Left hindlimb (tissue), 1 donor: ENCODE measurements around the gene LDB2.

Source experiments
- DNase-seq: peaks from one replicate; pipeline ENCODE4 v3.0.0-alpha.2; 2018

The LDB2 gene

GRCh38 chr4:16838226-16838875, 60.1 kb downstream of the LDB2 start:
- DNase-seq, result no peak

- no peak for DNase-seq
Measured at GRCh38 chr4:16837475-16837874, 61.0 kb downstream of the LDB2 start.

GRCh38 chr4:16836324-16836723, 62.1 kb downstream of the LDB2 start:
- DNase-seq, result no peak

DNA sequence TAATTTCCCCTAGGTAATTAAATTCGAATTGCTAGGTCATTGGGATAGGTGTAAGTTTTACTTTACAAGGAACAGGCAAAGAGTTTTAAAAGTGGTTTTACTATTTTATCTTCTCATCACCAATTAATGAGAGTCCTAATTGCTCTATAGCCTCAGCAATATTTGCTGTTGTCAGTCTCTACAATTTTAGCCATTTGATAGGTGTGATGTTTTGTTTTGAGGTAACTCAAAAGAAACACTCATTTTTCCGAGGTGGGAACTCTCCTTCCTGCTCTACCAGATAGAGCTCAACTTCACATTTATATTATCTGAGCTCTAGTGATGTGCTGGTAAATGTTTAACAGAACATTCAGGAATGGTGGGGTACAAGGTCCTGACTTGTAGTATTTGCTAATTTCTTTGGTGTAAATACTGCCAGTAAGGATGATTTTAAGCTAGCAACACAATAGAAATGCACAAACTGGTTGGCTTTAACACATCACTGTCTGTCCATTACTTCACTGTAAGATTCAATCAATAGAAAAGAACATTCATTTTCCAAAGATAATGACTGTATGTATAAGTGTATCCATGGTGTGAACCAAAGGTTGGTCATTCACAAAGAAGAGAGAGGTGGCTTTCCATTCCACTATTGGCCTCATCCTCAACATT, 62.7 kb downstream of the LDB2 start:
- DNase-seq, result no peak

DNA sequence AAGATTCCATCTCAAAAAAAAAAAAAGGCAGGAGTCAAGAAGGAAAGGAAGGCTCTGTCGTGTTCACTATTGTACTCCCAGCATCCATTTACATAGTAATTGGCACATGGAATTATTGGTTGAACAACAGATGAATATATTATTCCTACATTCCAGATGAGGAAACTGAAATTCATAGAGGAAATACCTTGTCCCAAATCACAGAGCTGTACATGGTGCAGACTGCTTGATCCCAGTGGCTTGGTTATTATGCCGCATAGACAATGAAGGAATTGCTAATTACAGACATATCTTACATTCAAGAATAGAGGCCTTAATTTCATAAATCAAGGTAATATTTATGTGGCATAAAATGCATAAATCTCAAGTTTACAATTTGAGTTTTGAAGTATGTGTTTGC, 63.6 kb downstream of the LDB2 start:
- no peak for DNase-seq

GRCh38 chr4:16833722-16834121, 64.7 kb downstream of the LDB2 start:
- no peak for DNase-seq

- no peak for DNase-seq
Measured at GRCh38 chr4:16830081-16830480, 68.4 kb downstream of the LDB2 start.

GRCh38 chr4:16827794-16828724, 70.4 kb downstream of the LDB2 start:
- DNase-seq, result no peak

DNA sequence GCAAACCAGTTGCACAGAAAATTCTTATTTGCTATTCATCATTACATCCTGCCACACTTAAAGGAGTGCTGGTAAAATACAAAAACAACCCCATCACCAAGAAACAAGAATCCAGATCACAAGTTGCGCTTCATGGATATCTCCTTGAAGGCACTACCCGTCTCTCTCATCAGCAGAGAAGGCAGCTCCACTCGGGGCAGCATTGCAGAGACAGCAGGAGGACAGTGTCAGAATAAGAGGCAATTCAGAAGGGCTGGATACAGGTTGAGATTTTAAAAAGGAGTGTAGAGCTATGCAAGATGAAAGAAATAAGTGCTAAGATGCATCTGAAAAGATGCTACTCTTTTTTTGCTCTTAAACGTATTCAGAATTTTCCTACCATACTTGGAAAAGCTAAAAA, 71.4 kb downstream of the LDB2 start:
- no peak for DNase-seq

DNA sequence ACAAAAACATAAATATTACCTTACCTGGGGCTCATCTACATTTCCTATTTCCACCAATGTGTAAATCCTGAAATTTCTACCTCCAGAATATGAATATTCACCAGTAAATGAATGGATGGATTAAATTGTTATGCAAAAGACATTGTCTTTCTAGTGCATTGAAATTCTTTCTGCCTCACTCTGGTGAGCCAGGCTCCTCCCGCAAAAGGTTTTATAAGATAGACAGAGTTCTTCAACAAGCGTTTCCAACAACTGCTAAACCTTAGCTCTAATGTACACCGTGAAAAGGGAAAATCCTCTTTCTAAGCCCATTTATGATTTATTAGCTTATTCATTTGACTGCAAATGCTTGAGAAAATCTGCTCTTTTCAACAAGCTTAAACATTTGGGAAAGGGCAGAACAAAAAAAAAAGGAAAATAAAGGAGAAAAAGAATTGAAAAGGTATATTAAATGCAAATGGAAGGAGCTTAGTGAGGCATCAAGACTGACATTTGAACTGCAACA, 72.0 kb downstream of the LDB2 start:
- DNase-seq, result no peak

DNA sequence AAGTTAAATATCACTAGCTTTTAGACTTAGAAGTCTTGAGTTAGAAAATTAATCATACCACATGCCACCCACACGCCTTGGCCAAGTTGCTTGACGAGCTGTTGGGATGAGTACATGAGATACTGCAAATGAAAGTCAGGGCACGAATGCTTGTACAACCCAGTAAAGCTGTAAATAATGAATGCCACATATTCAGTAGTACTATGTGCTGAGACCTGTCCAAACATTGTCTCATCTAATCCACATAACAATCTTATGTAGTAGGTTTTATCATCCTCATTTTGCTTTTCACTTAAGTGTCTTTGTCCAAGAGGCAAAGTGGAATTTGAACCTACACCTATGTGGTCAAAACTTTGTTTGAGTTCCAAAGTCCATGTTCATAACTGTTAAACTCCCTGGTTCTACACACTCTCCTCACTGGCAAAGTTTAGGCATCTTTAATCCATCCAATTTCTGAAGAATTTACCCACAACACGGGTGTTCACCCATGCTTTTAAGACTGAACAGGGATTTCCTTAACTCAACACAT, 74.1 kb downstream of the LDB2 start:
- DNase-seq, result no peak

DNA sequence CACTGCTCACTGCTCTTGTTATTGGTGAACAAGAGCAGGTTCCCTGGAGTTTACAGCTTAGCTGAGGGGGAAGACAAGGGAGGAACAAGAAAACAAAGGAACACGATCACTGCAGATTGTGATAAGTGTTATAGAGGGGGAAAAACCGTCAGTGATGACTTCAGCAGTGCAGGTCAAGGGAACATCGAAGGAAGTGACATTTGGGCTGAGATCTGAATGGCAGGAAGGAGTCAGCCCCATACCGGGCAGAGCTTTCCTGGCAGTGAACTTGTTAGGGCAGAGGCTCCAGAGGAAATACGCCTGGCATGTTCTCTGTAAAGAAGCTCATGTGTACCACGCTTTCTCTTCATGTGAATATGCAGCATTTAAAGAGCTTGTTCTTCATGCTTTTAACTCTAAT, 78.1 kb downstream of the LDB2 start:
- DNase-seq, result no peak

DNA sequence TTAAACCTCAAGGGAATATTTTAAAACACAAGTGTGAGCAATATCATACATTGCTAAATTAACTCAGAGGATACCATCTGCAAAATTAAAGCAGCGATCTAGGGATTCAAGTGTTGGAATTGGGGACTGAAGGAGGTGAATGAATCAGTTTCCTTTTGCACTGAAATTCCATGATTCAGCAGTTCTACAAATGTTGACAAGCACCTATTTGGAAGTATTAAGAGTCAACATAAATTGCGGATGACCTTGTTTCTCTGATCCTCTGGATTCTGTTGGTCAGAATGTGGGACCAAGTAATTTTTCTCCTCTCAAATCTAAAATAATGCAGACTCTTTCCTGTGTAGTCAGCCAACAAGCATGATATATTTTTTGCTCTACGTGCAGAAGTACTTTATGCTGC, 78.8 kb downstream of the LDB2 start:
- no peak for DNase-seq

DNA sequence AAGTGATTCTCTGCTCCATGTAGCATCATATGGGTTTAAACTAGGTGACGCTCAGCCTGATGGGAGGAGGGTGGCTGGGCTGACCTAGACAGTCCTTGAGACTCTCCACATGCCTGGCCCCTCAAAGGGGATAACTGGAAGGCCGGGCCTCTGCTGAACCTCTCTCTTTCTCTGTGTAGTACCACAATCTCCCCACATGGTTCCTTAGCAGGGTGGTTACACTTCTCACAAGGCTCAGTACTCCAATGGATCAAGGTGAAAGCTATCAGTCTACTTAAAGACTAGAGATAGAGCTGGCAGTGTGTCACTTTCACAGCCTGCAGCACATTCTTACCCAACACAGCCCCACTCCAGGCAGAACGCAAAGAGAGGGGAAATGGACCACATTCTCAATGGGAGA, 80.4 kb downstream of the LDB2 start:
- no peak for DNase-seq

DNA sequence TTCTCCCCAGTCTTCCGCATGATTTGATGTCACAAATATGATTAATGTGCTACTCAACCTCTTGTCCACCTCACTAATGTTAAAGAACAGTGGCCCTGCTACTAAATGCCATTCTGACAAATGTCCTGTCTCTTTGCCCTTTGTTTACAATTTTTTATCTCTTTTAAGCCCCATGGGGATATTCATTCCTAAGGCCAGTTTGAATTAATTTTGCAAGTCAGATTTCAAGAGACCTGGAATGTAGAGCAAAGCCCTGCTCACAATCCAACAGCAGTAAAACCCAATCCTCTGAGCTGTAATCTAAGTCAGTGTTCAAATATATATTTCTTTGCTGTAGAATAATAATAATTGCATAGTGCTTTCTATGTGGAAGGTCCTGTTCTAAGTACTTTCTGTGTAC, 81.2 kb downstream of the LDB2 start:
- no peak for DNase-seq

GRCh38 chr4:16814361-16814760, 84.1 kb downstream of the LDB2 start:
- no peak for DNase-seq

DNA sequence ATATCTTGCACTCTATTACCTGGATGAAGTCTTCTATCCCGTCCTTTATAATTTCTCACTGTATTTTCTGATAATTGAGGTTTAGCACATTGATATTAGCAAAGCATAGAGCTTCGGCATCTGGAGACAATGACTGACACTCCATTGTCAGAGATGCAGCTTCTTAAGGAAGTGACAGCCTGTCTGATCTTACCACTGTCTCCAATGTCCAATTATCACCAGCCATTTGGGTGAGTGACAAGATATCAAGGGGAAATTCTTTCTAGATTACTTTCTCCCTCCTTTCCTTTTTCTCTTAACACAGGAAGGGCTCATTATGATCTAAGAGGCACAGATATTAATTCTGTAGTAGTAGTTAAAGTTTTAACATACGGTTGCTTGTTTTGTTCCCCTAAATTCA, 86.4 kb downstream of the LDB2 start:
- no peak for DNase-seq

GRCh38 chr4:16809943-16810342, 88.5 kb downstream of the LDB2 start:
- DNase-seq, result no peak

DNA sequence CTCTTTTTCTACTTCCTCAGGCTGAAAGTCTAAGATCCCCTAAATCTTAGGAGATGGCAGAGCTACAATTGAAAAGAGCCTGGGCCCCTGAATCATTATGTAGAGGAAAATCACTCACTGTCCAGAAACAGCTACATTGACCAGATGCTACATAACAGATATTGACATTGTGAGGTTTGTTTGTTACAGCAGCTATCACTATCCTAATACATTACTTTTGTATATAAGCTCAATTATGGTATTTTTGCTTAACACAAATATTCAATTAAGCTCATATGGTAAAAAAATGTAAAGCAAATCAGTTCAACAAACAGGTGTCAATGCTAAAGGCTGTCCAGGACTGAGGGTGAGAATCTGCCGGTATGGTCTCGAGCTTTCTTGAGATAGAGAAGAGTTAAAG, 89.4 kb downstream of the LDB2 start:
- no peak for DNase-seq

- DNase-seq, result no peak
Measured at GRCh38 chr4:16807355-16807754, 91.1 kb downstream of the LDB2 start.

DNA sequence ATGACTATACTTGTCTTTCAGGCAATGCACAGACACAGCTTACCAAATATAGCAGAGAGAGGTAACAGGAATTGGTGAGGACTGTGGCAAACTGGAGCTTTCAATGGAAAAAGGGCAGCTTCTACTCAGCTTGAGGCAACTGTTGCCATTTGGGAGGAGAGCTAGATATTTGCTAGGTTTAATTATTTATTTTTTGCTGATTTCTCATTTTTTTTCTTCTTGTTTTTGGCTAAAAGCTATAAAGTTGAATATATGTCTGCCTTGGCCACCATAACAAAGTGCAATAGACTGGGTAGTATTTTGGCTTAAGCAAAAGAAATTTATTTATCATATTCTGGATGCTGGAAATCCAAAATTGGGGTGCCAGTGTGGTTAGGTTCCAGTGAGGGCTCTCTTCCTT, 93.9 kb downstream of the LDB2 start:
- no peak for DNase-seq

- no peak for DNase-seq
Measured at GRCh38 chr4:16802044-16802443, 96.4 kb downstream of the LDB2 start.

- no peak for DNase-seq
Measured at GRCh38 chr4:16801356-16801755, 97.1 kb downstream of the LDB2 start.
